GM23248 (cell line): ENCODE results near the gene HNRNPD.

Experiments used
- EZH2 ChIP-seq: fragments of 200-600 bp; sonication (generic); IDR thresholded peaks from 2 replicates; pipeline ENCODE4 v1.6.1; 2018; ENCODE audit warnings: antibody characterized with exemption, mild to moderate bottlenecking; ENCODE audit not compliant: insufficient read depth, poor library complexity, severe bottlenecking
- EZH2phosphoT487 ChIP-seq: fragments of 200-600 bp; sonication (generic); IDR thresholded peaks from 2 replicates; pipeline ENCODE4 v1.6.1; 2018; ENCODE audit warnings: antibody characterized with exemption, moderate library complexity, mild to moderate bottlenecking, low read depth; ENCODE audit not compliant: insufficient read depth

DNA sequence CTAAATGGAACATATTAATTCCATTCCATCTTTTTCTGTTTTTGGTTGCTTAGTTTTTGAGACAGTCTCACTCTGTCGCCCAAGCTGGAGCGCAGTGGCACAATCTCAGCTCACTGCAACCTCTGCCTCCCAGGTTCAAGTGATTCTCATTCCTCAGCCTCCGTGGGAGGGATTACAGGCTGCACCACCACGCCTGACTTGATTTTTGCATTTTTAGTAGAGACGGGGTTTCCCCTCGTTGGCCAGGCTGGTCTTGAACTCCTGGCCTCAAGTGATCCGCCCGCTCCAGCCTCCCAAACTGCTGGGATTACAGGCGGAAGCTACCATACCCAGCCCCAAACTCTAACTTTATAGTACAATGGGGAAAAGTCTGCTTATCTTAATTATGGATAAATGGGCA lies 11.2 kb downstream of the HNRNPD start:
- no peak for TF ChIP-seq EZH2
- TF ChIP-seq EZH2phosphoT487 = no peak
